ENCODE results near the gene COPS3. TPM values are rescaled to one million over a fixed set of nuclear protein-coding genes. Genes with fewer than 3 reads are reported as not detected.

Gene COPS3
- total RNA-seq, 6 experiments from 2014 or later: 19.7 to 33.0 (median 25.8) TPM

DNA sequence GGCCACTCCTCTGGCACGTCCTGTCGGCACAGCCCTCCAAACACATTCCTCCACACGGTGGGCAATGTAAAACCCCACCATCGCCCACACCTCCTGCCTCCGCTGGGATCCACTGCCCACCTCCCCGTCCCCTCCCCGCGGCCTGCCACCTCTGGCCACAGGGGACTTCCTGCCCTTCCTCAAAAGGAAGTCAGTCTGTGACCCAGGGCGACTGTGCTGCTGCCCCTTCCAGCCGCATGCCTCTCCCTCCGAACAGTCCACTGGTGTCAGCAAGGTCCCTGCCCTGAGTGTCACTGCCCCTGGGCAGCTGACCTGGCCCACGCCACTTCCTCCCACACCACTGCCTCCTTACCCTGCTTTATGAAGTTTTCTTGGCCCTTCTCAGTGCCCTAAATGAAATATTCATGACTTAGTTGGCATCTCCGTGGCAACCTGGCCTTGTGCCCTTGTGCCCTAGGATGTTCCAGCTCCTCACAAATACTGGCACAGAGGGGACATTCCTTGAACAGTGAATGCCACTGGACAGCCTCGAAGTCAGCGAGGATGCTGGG, 76.9 kb downstream of the COPS3 start:
- WGBS (ENCODE audit: insufficient coverage, low coverage, low lambda C conversion rate, missing lambda C conversion rate): 62% methylated on average over 13 of the region's 15 CpGs
- no peaks in the 10 kb centered on the region for H3K27me3 ChIP-seq
- H3K27ac ChIP-seq: no peak overlapping the region
- H3K9me3 ChIP-seq: no peaks in the 10 kb centered on the region
- peaks cover 0 to 6% (median 0%) of the 10 kb centered on the region in 4 donors for H3K36me3 ChIP-seq
- TF ChIP-seq, protein P1, sequence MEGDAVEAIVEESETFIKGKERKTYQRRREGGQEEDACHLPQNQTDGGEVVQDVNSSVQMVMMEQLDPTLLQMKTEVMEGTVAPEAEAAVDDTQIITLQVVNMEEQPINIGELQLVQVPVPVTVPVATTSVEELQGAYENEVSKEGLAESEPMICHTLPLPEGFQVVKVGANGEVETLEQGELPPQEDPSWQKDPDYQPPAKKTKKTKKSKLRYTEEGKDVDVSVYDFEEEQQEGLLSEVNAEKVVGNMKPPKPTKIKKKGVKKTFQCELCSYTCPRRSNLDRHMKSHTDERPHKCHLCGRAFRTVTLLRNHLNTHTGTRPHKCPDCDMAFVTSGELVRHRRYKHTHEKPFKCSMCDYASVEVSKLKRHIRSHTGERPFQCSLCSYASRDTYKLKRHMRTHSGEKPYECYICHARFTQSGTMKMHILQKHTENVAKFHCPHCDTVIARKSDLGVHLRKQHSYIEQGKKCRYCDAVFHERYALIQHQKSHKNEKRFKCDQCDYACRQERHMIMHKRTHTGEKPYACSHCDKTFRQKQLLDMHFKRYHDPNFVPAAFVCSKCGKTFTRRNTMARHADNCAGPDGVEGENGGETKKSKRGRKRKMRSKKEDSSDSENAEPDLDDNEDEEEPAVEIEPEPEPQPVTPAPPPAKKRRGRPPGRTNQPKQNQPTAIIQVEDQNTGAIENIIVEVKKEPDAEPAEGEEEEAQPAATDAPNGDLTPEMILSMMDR (IDR thresholded peaks at IDR 0.05): no peak
- TF ChIP-seq POLR2A (IDR thresholded peaks at IDR 0.05): no peak
- DNase-seq (no peak), ATAC-seq (no peak)
- no peak overlapping the region for H3K4me3 ChIP-seq
- peaks cover 0 to 20% (median 7%) of the 10 kb centered on the region in 4 donors for H3K4me1 ChIP-seq
- intact Hi-C loops (cut with DNase I): no loop called here

DNA sequence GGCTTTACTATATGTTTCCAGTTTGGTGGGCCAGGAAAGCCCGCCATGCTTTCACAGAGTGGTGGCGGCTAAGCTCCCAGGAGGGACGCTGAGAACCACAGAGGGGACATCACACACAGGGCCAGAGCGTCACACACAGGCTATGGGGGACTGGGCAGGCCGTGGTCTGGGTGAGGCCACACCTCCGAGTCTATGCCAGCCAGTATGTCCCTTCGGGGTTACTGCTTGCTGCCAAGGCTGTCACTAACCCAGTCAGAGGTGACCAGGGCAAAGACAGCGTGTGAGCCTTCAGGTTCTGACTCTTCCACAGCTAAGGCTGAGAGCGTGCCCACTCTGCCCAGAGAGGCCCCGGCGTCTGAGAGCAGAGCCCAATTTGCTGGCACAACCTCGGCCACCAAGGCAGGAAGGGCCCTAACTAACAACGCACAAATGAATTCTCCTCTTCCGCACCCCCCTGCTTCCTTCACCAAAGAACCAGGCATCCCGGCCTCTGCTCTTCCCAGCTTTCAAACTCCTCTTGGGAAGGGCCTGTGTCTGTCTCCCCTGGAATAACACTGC, 77.8 kb downstream of the COPS3 start:
- no peak for ATAC-seq
- no peak overlapping the region for H3K4me3 ChIP-seq
- peaks cover 0 to 20% (median 7%) of the 10 kb centered on the region in 4 donors for H3K4me1 ChIP-seq
- WGBS (ENCODE audit: insufficient coverage, low coverage, low lambda C conversion rate, missing lambda C conversion rate): 81% methylated on average over 4 of the region's 15 CpGs
- DNase-seq: no peak
- H3K27me3 ChIP-seq: no peaks in the 10 kb centered on the region
- H3K9me3 ChIP-seq: no peaks in the 10 kb centered on the region
- H3K27ac ChIP-seq: no peak overlapping the region
- intact Hi-C loops (cut with DNase I): no loop called here
- peaks cover 0 to 6% (median 0%) of the 10 kb centered on the region in 4 donors for H3K36me3 ChIP-seq
- TF ChIP-seq, protein P1 (IDR thresholded peaks at IDR 0.05): no peak
- no peak for TF ChIP-seq POLR2A (IDR thresholded peaks at IDR 0.05)

DNA sequence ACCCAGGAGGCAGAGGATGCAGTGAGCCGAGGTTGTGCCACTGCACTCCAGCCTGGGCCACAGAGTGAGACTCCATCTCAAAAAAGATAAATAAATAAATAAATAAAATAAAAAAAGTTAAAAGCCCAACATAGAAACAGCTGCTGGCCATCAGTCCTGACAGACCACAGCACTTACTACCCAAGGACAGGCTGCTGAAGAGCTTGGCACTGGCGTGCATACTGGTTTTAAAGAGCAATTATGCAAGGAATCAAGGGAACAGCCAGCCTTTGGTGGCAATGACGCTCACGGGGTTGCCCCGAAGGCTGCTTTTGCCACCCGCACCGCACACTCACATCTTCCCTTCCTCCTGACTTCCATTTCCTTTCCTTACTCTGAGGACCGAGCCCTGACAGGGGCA, 79.1 kb downstream of the COPS3 start:
- TF ChIP-seq, protein P1 (IDR thresholded peaks at IDR 0.05): no peak
- no peak for TF ChIP-seq POLR2A (IDR thresholded peaks at IDR 0.05)
- intact Hi-C loops (cut with DNase I): no loop called here
- DNase-seq: no peak
- Histone ChIP-seq H3K27ac (no peak overlapping the region), H3K4me3 (no peak overlapping the region), H3K4me1 (peaks cover 0 to 20% (median 7%) of the 10 kb centered on the region in 4 donors), H3K36me3 (peaks cover 0 to 6% (median 0%) of the 10 kb centered on the region in 4 donors), H3K27me3 (no peaks in the 10 kb centered on the region), H3K9me3 (no peaks in the 10 kb centered on the region)
- ATAC-seq: no peak
- WGBS (ENCODE audit: insufficient coverage, low coverage, low lambda C conversion rate, missing lambda C conversion rate): 75% methylated on average over 7 of the region's 8 CpGs

DNA sequence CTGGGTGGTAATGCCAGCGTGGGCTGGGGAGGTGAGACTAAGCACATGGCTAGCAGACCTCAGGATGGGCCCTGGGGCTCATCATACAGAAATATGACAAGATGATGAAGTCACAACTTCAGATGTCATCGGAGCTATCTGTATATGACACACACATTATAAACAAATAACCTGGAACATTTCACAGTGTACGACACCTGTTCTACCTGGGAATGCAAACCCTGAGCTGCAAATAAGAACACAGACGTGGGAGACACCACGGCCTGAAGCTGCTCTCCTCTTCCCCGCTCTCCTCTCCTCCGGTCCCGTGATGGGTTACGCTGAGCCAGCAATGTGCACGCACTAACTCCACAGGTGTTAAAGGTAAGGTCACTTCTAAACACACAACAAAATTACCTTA, 79.8 kb downstream of the COPS3 start:
- intact Hi-C loops (cut with DNase I): no loop called here
- Histone ChIP-seq H3K27me3 (no peaks in the 10 kb centered on the region), H3K4me3 (no peak overlapping the region), H3K27ac (no peak overlapping the region), H3K9me3 (no peaks in the 10 kb centered on the region), H3K4me1 (peaks cover 0 to 20% (median 7%) of the 10 kb centered on the region in 4 donors), H3K36me3 (peaks cover 0 to 6% (median 0%) of the 10 kb centered on the region in 4 donors)
- WGBS (ENCODE audit: insufficient coverage, low coverage, low lambda C conversion rate, missing lambda C conversion rate): 74% methylated on average over 10 of the region's 10 CpGs
- ATAC-seq: no peak
- TF ChIP-seq, protein P1 (IDR thresholded peaks at IDR 0.05): no peak
- no peak for TF ChIP-seq POLR2A (IDR thresholded peaks at IDR 0.05)
- DNase-seq: no peak
